ENCODE results near the gene COL9A3.

DNA sequence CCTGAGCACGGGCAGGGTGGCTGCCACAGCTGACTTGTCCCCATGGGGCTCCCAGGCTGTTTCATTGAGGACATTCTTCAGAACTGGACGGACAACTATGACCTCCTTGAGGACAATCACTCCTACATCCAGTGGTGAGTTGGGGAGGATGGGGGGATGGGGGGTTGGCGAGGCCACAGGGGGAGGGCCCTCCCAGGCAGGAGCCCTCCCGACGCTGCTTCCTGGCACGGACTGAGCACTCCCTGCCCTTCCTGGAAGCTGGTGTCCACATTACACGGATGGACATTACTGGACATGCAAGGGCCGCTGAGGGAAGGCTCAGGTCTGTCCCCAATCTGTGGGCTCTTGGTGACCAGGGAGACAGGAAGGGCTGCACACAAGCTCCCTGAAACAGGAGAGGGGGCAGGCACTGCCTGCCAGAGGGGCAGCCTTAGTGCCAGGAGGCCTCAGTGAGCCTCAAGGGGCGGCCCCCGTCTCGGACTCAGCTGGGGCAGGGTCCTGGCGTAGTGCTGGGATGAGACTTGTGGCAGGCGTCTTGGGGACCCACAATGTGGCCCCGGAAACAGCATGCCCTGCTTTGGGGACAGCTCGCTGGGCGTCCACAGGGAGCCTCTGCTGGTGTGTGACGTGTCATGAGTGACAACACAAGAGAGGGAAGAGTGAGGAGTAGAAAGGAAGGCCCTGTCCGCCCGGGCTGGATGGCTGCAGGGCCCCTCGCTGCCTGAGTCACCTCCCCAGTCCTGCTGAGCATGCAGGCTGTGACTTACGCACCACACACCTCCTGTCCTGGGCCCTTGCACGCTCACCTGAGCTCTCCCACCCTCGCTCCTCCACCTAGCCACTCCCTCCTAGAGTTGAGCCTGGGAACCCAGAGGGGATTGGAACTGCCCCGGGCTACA is 7.1 kb upstream of the COL9A3 start:
- TF ChIP-seq, protein P1, sequence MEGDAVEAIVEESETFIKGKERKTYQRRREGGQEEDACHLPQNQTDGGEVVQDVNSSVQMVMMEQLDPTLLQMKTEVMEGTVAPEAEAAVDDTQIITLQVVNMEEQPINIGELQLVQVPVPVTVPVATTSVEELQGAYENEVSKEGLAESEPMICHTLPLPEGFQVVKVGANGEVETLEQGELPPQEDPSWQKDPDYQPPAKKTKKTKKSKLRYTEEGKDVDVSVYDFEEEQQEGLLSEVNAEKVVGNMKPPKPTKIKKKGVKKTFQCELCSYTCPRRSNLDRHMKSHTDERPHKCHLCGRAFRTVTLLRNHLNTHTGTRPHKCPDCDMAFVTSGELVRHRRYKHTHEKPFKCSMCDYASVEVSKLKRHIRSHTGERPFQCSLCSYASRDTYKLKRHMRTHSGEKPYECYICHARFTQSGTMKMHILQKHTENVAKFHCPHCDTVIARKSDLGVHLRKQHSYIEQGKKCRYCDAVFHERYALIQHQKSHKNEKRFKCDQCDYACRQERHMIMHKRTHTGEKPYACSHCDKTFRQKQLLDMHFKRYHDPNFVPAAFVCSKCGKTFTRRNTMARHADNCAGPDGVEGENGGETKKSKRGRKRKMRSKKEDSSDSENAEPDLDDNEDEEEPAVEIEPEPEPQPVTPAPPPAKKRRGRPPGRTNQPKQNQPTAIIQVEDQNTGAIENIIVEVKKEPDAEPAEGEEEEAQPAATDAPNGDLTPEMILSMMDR (IDR thresholded peaks at IDR 0.05; ENCODE audit: poor library complexity): no peak
- TF ChIP-seq EZH2 (IDR thresholded peaks at IDR 0.05; ENCODE audit: borderline replicate concordance): no peak
- TF ChIP-seq EZH2phosphoT487 (IDR thresholded peaks at IDR 0.05; ENCODE audit: low read depth, severe bottlenecking, unreplicated experiment): no peak

Measured in hepatocyte (in vitro differentiated cells).